Tibial artery (tissue), 4 donors: Measurements from ENCODE around the gene ARPC4.

Experiments
- DNase-seq, 2 donors: peaks; one replicate each; pipeline ENCODE4 v3.0.0-alpha.2; 2019
- H3K27ac ChIP-seq, 2 donors: fragments of 200-600 bp; sonication (generic) in 1 of 2; 1 replicate in 1 of 2; 2 replicates in 1 of 2; pipeline ENCODE4 v1.5.1; 2018 to 2019; ENCODE audit warnings: mild to moderate bottlenecking in 1 of 2
- H3K27me3 ChIP-seq, 2 donors: fragments of 200-600 bp; sonication (generic) in 1 of 2; one replicate each; pipeline versions ENCODE4 v1.5.1 to v1.6.0; 2016 to 2019
- H3K36me3 ChIP-seq, 3 donors: fragments of 200-600 bp; sonication (generic) in 2 of 3; one replicate each; pipeline ENCODE4 v1.5.1; 2016 to 2019; ENCODE audit warnings: mild to moderate bottlenecking in 2 of 3
- H3K4me1 ChIP-seq, 4 donors: fragments of 200-600 bp; sonication (generic) in 2 of 4; 1 replicate in 3 of 4; 2 replicates in 1 of 4; pipeline ENCODE4 v1.5.1; 2016 to 2019
- H3K4me3 ChIP-seq, 2 donors: fragments of 200-600 bp; sonication (generic) in 1 of 2; 1 replicate in 1 of 2; 2 replicates in 1 of 2; pipeline ENCODE4 v1.5.1; 2018 to 2019; ENCODE audit warnings: mild to moderate bottlenecking in 2 of 2
- H3K9me3 ChIP-seq, 3 donors: fragments of 200-600 bp; sonication (generic) in 1 of 3; one replicate each; pipeline ENCODE4 v1.5.1; 2016 to 2019
- intact Hi-C: fragments of 100-400 bp; cut with DNase I; formaldehyde crosslinking; loops from one replicate; pipeline ENCODE4 v1.15.0; 2023; ENCODE audit warnings: low total_unique reads
- TF ChIP-seq, protein P1 (sequence below), 2 experiments: fragments of 200-600 bp in 1 of 2; fragments of 450-650 bp in 1 of 2; IDR thresholded peaks; one replicate each; pipeline ENCODE4 v1.5.1; 2017 to 2019; ENCODE audit warnings: antibody characterized with exemption in 2 of 2, mild to moderate bottlenecking in 1 of 2, moderate library complexity in 1 of 2

ARPC4 gene

DNA sequence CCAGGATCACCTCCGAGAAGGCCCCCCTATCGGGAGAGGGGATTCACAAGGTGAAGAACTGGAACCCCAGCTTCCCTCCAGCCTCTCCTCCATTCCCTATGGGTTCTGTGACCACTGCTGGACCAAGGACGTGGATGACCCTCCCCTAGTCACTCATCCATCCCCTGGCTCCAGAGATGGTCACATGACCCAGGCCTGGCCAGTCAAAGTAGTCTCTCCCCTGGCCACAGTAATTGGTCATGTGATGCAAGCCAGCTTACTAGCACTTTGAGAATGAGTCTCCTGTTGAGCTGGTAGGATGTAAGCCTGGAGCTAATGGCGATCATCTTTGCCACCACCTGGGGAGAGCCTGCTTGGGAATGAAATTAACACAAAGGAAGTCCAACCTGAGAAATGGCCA lies 27.0 kb upstream of the ARPC4 start:
- Histone ChIP-seq H3K27ac (no peak overlapping the region), H3K9me3 (no peaks in the 10 kb centered on the region), H3K4me3 (no peak overlapping the region), H3K36me3 (peaks cover 10 to 45% (median 35%) of the 10 kb centered on the region in 3 donors), H3K4me1 (peaks cover 0 to 35% (median 23%) of the 10 kb centered on the region in 4 donors), H3K27me3 (no peaks in the 10 kb centered on the region)
- no peak for DNase-seq
- TF ChIP-seq, protein P1, sequence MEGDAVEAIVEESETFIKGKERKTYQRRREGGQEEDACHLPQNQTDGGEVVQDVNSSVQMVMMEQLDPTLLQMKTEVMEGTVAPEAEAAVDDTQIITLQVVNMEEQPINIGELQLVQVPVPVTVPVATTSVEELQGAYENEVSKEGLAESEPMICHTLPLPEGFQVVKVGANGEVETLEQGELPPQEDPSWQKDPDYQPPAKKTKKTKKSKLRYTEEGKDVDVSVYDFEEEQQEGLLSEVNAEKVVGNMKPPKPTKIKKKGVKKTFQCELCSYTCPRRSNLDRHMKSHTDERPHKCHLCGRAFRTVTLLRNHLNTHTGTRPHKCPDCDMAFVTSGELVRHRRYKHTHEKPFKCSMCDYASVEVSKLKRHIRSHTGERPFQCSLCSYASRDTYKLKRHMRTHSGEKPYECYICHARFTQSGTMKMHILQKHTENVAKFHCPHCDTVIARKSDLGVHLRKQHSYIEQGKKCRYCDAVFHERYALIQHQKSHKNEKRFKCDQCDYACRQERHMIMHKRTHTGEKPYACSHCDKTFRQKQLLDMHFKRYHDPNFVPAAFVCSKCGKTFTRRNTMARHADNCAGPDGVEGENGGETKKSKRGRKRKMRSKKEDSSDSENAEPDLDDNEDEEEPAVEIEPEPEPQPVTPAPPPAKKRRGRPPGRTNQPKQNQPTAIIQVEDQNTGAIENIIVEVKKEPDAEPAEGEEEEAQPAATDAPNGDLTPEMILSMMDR (IDR thresholded peaks at IDR 0.05) = no peak
- intact Hi-C loops = no loop called here

DNA sequence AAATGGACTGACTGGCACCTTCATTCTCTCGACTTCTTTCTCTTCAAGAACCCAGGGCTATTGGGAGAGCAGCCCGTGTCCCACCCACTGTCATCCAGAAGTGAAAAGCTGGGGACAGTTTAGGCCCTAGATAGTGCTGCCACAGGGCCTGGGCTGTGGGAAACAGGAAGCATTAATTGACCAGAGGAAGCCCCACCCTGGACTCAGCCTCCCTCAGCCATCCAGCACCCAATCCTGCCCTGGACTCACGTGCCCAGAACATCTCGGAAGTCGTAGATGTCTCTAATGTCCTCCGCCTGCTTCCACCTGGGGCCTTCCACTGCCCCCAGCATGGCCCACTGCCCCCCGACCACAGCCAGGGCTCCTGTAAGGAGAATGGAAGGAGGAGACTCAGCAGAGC lies 25.5 kb upstream of the ARPC4 start:
- TF ChIP-seq, protein P1 (IDR thresholded peaks at IDR 0.05) = no peak

DNA sequence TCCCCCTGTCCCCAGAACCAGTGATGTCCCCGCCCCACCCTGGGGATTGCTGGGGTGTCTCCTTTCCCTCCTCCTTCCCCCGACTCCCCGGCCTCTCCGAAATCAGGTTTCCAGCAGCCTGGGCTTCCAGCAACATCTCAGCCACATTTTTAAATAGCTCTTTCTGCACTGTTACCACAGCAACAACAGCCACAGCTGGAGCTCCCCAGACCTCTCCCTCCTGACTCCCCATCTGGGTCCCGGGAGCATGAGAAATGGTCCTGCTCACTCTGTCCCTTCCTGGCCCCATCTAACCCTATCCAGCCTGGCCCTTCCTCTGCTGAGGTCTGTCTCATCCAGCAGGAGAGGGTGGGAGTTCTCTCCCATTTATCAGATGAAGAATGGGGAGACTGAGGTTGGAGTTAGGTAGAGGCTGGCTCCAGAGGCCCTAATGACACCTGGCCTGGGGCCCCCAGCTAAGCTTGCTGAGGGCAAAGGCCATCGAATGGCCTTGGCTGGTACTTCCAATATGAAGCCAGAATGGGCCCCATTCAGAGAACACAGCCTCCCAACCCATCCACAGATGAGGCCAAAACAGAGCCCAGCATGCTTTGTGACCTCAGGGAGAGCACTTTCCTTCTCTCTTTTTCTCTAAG lies 24.6 kb upstream of the ARPC4 start:
- no peak for DNase-seq
- Histone ChIP-seq H3K4me1 (peaks cover 0 to 38% (median 25%) of the 10 kb centered on the region in 4 donors), H3K27me3 (no peaks in the 10 kb centered on the region), H3K9me3 (no peaks in the 10 kb centered on the region), H3K27ac (peak overlapping the region; percentile 87 to 93), H3K4me3 (peak overlapping the region; percentile 68 to 76), H3K36me3 (peaks cover 0 to 22% (median 13%) of the 10 kb centered on the region in 3 donors)
- intact Hi-C loops = no loop called here
- TF ChIP-seq, protein P1 (IDR thresholded peaks at IDR 0.05) = no peak

More for the DNA sequence above, 25.5 kb upstream of the ARPC4 start:
- H3K36me3 ChIP-seq = peaks cover 0 to 29% (median 19%) of the 10 kb centered on the region in 3 donors
- DNase-seq = peak in 1 of 2 donors; percentile 59
- no peak overlapping the region for H3K4me3 ChIP-seq
- H3K27me3 ChIP-seq = no peaks in the 10 kb centered on the region
- peaks cover 0 to 38% (median 25%) of the 10 kb centered on the region in 4 donors for H3K4me1 ChIP-seq
- no peaks in the 10 kb centered on the region for H3K9me3 ChIP-seq
- peak overlapping the region; percentile 87 to 93 for H3K27ac ChIP-seq
- intact Hi-C loops = no loop called here

DNA sequence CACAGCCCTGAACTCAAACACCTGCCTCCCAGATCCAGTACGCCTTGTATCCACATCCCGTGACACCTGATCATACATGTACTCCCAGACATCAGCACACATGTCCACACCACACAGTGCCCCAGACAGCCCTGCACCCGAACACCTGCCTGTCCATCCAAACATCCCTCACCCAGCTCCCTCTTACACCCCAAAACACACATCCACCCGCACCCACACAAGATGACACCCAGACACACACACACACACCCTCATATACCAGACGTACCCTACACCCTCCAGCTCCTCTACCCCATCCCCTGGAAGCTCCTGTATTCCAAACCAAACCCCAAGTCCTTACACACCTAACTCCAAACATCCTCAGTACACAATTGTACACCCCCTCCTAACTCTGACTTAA lies 23.9 kb upstream of the ARPC4 start:
- no peak for DNase-seq
- Histone ChIP-seq H3K27ac (peak overlapping the region; percentile 87 to 93), H3K27me3 (no peaks in the 10 kb centered on the region), H3K4me1 (peaks cover 0 to 38% (median 25%) of the 10 kb centered on the region in 4 donors), H3K9me3 (no peaks in the 10 kb centered on the region), H3K36me3 (peaks cover 0 to 17% (median 13%) of the 10 kb centered on the region in 3 donors), H3K4me3 (peak overlapping the region; percentile 68 to 76)
- TF ChIP-seq, protein P1 (IDR thresholded peaks at IDR 0.05) = no peak
- intact Hi-C loops = no loop called here

DNA sequence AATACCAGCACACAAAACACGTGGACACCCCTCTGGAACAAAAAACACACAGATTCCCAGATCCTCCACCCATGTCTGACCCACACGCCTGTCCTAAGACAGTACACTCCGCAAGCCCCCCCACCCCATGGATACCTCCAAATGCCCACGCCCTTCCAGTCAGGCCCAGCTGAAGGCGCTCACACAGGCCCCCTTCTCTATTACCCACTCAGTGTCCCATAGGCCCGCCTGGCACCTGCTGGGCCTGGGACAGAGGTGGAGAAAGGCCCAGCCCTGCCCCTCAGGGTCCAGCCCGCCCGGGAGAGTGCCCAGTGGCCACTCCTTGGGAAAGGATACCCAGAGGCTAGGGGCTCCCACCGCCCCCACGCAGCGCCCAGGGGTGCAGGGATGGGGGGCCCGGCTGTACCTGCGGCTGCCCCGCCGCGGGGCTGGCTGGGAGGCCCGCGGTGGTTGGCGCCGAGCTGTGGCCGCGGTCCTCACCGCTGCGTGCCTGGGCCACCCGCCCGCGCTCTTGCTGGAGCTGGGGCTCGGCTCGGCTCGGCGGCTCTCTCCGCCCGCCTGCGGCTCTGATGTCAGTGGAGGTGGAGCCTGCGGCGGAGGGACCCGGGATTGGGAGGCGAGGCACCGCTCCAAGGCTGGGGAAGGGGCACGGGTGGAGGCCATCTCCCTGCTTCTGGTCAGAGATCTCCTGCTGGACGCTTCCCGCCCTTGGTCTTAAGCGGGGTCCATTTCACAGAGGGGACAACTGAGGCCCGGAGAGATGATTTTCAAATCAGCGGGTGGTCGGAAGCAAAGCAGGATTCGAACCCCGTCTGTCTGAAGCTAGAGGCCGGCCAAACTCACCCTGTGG lies 23.2 kb upstream of the ARPC4 start, which contains the start of gene CAMK1:
CAMK1 (minus strand) TSS at position 522 of the 850 bp plus-strand sequence. CDS start 2,198 bp downstream, outside the sequence.
- Histone ChIP-seq H3K27ac (peak within 1 kb of the TSS; percentile 87 to 93), H3K9me3 (no peaks in the 10 kb centered on the region), H3K4me3 (peak within 1 kb of the TSS; percentile 68 to 76), H3K27me3 (no peaks in the 10 kb centered on the region), H3K36me3 (peaks cover 0 to 15% (median 12%) of the 10 kb centered on the region in 3 donors), H3K4me1 (peaks cover 0 to 38% (median 25%) of the 10 kb centered on the region in 4 donors)
- TF ChIP-seq, protein P1 (IDR thresholded peaks at IDR 0.05) = no peak
- intact Hi-C loops = loop anchor here (2.0 kb wide), 1 partner anchor 23 kb away; the partner anchor contains the start of genes ARPC4 and TADA3
- DNase-seq = peak; percentile 85 to 92
